ENCODE measurements around the gene ECD. TPM values are rescaled to one million over a fixed set of nuclear protein-coding genes. Genes with fewer than 3 reads are reported as not detected.

The ECD gene
- total RNA-seq, 1 experiment from 2014 or later, result 51.8 TPM

DNA sequence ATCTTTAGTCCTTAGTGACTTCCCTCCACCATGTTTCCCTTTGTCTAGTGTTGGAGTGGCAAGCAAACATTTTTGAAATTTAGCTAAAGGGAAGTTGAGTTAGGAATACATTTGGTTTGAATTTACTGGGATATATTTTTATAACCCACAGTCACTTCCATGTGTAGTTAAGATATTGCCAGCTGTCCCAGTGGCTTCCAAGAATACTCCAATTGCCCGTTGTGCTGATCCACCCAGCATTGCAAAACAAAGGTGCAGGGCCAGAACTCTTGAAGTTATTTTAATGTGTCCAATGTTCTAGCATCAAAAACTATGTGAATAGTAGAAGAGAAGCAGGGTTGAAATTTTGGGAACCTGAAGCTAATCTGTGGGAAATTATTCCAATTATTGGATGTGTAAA is 68.7 kb downstream of the ECD start:
- no peak for DNase-seq
- ChIA-PET POLR2A (interaction anchor here (0.7 kb wide), 1 partner anchor 166 kb away, joined by 3 read pairs; no protein-coding TSS in a partner anchor), CTCF (interaction anchor here (1.1 kb wide), 1 partner anchor 12 kb away, joined by 3 read pairs; no protein-coding TSS in a partner anchor)
- no TSS peak for BruUV-seq (replicated peaks)
- peaks cover 14% of the 10 kb centered on the region for H3K4me1 Mint-ChIP-seq (ENCODE audit: low read depth, unreplicated experiment)
- no peaks in the 10 kb centered on the region for H3K9me3 ChIP-seq
- peaks cover 25% of the 10 kb centered on the region for H3K36me3 Mint-ChIP-seq (ENCODE audit: insufficient read depth, unreplicated experiment)
- H3K4me1 ChIP-seq, result peaks cover 13% of the 10 kb centered on the region; the same call in 1 of the 2 replicates
- H3K4me3 Mint-ChIP-seq (ENCODE audit: unreplicated experiment), result no peak overlapping the region
- no peaks in the 10 kb centered on the region for H3K9me3 Mint-ChIP-seq (ENCODE audit: unreplicated experiment)
- intact Hi-C loops (cut with micrococcal nuclease; ENCODE audit: unreplicated experiment), result no loop called here
- H3K36me3 ChIP-seq (ENCODE audit: control insufficient read depth, insufficient read depth, low read length), result no peaks in the 10 kb centered on the region
- H3K27me3 Mint-ChIP-seq (ENCODE audit: insufficient read depth, unreplicated experiment), result no peaks in the 10 kb centered on the region
- H3K27ac Mint-ChIP-seq (ENCODE audit: unreplicated experiment), result no peak overlapping the region
- no peak overlapping the region for H3K4me3 ChIP-seq (ENCODE audit: low read depth, low read length)
- TF ChIP-seq, protein P1, sequence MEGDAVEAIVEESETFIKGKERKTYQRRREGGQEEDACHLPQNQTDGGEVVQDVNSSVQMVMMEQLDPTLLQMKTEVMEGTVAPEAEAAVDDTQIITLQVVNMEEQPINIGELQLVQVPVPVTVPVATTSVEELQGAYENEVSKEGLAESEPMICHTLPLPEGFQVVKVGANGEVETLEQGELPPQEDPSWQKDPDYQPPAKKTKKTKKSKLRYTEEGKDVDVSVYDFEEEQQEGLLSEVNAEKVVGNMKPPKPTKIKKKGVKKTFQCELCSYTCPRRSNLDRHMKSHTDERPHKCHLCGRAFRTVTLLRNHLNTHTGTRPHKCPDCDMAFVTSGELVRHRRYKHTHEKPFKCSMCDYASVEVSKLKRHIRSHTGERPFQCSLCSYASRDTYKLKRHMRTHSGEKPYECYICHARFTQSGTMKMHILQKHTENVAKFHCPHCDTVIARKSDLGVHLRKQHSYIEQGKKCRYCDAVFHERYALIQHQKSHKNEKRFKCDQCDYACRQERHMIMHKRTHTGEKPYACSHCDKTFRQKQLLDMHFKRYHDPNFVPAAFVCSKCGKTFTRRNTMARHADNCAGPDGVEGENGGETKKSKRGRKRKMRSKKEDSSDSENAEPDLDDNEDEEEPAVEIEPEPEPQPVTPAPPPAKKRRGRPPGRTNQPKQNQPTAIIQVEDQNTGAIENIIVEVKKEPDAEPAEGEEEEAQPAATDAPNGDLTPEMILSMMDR (IDR thresholded peaks at IDR 0.05; ENCODE audit: insufficient read depth in 1 of 2, low read depth in 1 of 2, low read length in 1 of 2, severe bottlenecking in 1 of 2, unreplicated experiment in 1 of 2), result no peak
- H3K27me3 ChIP-seq (replicated peaks; ENCODE audit: control insufficient read depth, insufficient read depth, low read length), result no peaks in the 10 kb centered on the region

DNA sequence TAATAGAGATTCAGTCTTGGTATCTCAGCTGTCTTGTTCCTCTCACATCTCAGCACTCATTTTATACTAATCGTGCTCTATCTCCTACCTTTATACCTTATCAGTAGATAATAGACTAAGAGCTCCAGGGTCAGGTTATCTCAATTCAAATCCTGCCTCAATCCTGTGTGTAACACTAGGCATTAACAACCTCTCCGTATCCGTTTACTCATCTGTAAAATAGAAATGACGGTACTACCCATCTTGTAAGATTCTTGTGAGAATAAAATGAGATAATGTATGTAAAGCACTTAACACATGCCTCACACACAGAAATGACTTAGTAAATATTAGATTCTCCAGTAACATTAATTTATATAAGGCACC is 70.5 kb downstream of the ECD start:
- CTCF ChIA-PET, result interaction anchor here (0.5 to 2.7 kb wide), 18 partner anchors 11 to 336 kb away, joined by 3 to 40 read pairs (median 6); partner anchors contain the start of genes DNAJC9, ECD, FAM149B1 and NUDT13
- H3K27me3 ChIP-seq (replicated peaks; ENCODE audit: control insufficient read depth, insufficient read depth, low read length), result no peaks in the 10 kb centered on the region
- H3K4me1 Mint-ChIP-seq (ENCODE audit: low read depth, unreplicated experiment), result peaks cover 14% of the 10 kb centered on the region
- POLR2A ChIA-PET, result interaction anchor here (0.5 to 2.3 kb wide), 16 partner anchors 10 to 824 kb away, joined by 3 to 43 read pairs (median 6); partner anchors contain the start of genes CFAP70, DNAJC9, ECD and FAM149B1
- H3K9me3 ChIP-seq, result no peaks in the 10 kb centered on the region
- peak overlapping the region; percentile 96 for H3K27ac Mint-ChIP-seq (ENCODE audit: unreplicated experiment)
- H3K4me3 ChIP-seq (ENCODE audit: low read depth, low read length), result peak overlapping the region; percentile 70
- intact Hi-C loops (cut with micrococcal nuclease; ENCODE audit: unreplicated experiment), result loop anchor here (2.0 kb wide), 2 partner anchors 72 to 120 kb away; partner anchors contain the start of genes ECD and FAM149B1
- peaks cover 16% of the 10 kb centered on the region; the same call in 1 of the 2 replicates for H3K4me1 ChIP-seq
- peaks cover 29% of the 10 kb centered on the region for H3K36me3 Mint-ChIP-seq (ENCODE audit: insufficient read depth, unreplicated experiment)
- TSS peak; percentile 61 for BruUV-seq (replicated peaks)
- H3K27me3 Mint-ChIP-seq (ENCODE audit: insufficient read depth, unreplicated experiment), result no peaks in the 10 kb centered on the region
- no peaks in the 10 kb centered on the region for H3K36me3 ChIP-seq (ENCODE audit: control insufficient read depth, insufficient read depth, low read length)
- DNase-seq, result no peak
- TF ChIP-seq, protein P1 (IDR thresholded peaks at IDR 0.05; ENCODE audit: insufficient read depth in 1 of 2, low read depth in 1 of 2, low read length in 1 of 2, severe bottlenecking in 1 of 2, unreplicated experiment in 1 of 2), result no peak
- H3K9me3 Mint-ChIP-seq (ENCODE audit: unreplicated experiment), result no peaks in the 10 kb centered on the region
- peak overlapping the region; percentile 98 for H3K4me3 Mint-ChIP-seq (ENCODE audit: unreplicated experiment)

DNA sequence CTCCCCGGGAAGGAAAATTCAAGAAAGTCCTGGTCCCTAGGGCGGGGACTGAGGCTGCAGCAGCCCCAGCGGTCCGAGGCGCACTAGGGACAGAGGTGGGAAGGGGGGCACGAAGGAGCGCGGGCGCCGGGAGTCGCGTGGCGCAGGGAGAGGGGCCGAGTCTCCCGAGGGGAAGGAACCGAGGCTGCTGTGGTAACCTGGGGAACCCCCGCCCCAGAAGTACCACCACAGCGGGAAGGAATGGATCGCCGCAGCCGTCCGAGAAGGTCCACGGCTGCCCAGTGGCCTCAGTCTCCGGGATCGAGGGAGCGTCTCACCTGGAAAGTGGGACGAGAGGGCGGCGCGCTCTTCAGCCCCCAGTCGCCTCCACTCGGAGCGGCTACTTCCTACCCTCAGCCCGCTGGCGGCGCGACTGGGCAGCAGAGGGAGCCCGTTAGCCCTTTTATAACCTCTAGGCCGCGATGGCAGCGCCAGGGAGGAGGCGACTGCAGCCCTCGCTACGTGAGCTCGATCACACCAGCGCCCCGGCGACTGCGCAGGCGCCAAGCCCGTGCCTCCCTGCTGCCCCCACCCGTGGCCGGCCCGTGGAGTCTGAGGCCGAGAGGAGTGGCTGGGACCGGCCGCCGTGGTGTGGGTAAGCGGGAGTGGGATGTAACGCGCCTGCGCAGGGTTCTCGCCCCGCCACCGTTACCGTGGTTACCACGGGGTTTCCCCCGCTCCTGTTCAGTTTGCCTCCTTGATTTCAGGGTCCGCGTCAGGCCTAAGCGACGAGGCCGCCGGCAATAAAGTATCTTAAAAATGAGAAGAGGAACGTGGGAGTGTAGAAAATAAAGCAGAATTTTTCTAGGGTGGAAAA is 71.1 kb downstream of the ECD start, which contains the start of gene P4HA1:
P4HA1 (minus strand) TSS at position 418 of the 856 bp plus-strand sequence. CDS start 21,983 bp downstream, outside the sequence.
- BruUV-seq (replicated peaks), result no TSS peak

More for the DNA sequence above, 71.1 kb downstream of the ECD start, which contains the start of gene P4HA1:
- Histone ChIP-seq H3K9me3 (no peaks in the 10 kb centered on the region), H3K4me3 (ENCODE audit: low read depth, low read length) (peak within 1 kb of the TSS; percentile 70), H3K36me3 (ENCODE audit: control insufficient read depth, insufficient read depth, low read length) (no peaks in the 10 kb centered on the region), H3K27me3 (replicated peaks; ENCODE audit: control insufficient read depth, insufficient read depth, low read length) (no peaks in the 10 kb centered on the region), H3K4me1 (peaks cover 16% of the 10 kb centered on the region; the same call in 1 of the 2 replicates)
- peak within 1 kb of the TSS; percentile 96 for H3K27ac Mint-ChIP-seq (ENCODE audit: unreplicated experiment)
- TF ChIP-seq, protein P1 (IDR thresholded peaks at IDR 0.05; ENCODE audit: insufficient read depth in 1 of 2, low read depth in 1 of 2, low read length in 1 of 2, severe bottlenecking in 1 of 2, unreplicated experiment in 1 of 2), result peak; percentile 47 to 91
- DNase-seq, result peak; percentile 99
- no peaks in the 10 kb centered on the region for H3K27me3 Mint-ChIP-seq (ENCODE audit: insufficient read depth, unreplicated experiment)
- ChIA-PET CTCF (interaction anchor here (0.5 to 2.7 kb wide), 29 partner anchors 10 to 1288 kb away, joined by 3 to 40 read pairs (median 4); partner anchors contain the start of genes DNAJC9, ECD, FAM149B1 and NUDT13), POLR2A (interaction anchor here (0.5 to 2.3 kb wide), 30 partner anchors 10 to 1856 kb away, joined by 3 to 43 read pairs (median 4); partner anchors contain the start of genes CFAP70, DNAJC9, ECD and FAM149B1)
- H3K36me3 Mint-ChIP-seq (ENCODE audit: insufficient read depth, unreplicated experiment), result peaks cover 29% of the 10 kb centered on the region
- intact Hi-C loops (cut with micrococcal nuclease; ENCODE audit: unreplicated experiment), result loop anchor here (1.0 to 2.0 kb wide), 6 partner anchors 14 to 120 kb away; partner anchors contain the start of genes ECD, FAM149B1 and NUDT13
- no peaks in the 10 kb centered on the region for H3K9me3 Mint-ChIP-seq (ENCODE audit: unreplicated experiment)
- H3K4me1 Mint-ChIP-seq (ENCODE audit: low read depth, unreplicated experiment), result peaks cover 14% of the 10 kb centered on the region
- H3K4me3 Mint-ChIP-seq (ENCODE audit: unreplicated experiment), result peak within 1 kb of the TSS; percentile 98

Data from Caco-2 (cell line).